Natural killer cell (primary cell): ENCODE measurements around the gene CNOT3. TPM values are rescaled to one million over a fixed set of nuclear protein-coding genes. Genes with fewer than 3 reads are reported as not detected.

Experiments used
- ATAC-seq, 3 donors: fragments of 150-1000 bp in 2 of 3; fragments of 200-7000 bp in 1 of 3; cut with Tn5 transposase; 1 replicate in 1 of 3; 2 replicates in 2 of 3; pipeline ENCODE4 v1.10.0; 2021; ENCODE audit warnings: mild to moderate bottlenecking in 2 of 3, moderate library complexity in 2 of 3
- DNase-seq, 2 donors: peaks; one replicate each; pipeline versions ENCODE4 v3.0.0 to v3.0.0-alpha.2; 2013 to 2021; ENCODE audit warnings: mixed read lengths in 1 of 2
- H3K27ac ChIP-seq: one replicate; pipeline ENCODE4 v1.5.1; 2013; ENCODE audit warnings: mild to moderate bottlenecking, low read length
- H3K27me3 ChIP-seq: one replicate; pipeline ENCODE4 v1.6.1; 2013; ENCODE audit warnings: low read length; ENCODE audit not compliant: control insufficient read depth, insufficient read depth
- H3K36me3 ChIP-seq: one replicate; pipeline ENCODE4 v1.6.1; 2013; ENCODE audit warnings: low read length; ENCODE audit not compliant: control insufficient read depth, insufficient read depth
- H3K4me1 ChIP-seq: one replicate; pipeline ENCODE4 v1.6.1; 2013; ENCODE audit warnings: low read length; ENCODE audit not compliant: control insufficient read depth, insufficient read depth
- H3K4me3 ChIP-seq: one replicate; pipeline ENCODE4 v1.5.1; 2013; ENCODE audit warnings: low read length
- H3K9me3 ChIP-seq: one replicate; pipeline ENCODE4 v1.6.1; 2013; ENCODE audit warnings: low read length; ENCODE audit not compliant: control insufficient read depth, insufficient read depth
- H3K27ac Mint-ChIP-seq, 2 donors: one replicate each; pipeline ENCODE4 v1.8.0; 2022; ENCODE audit warnings: mild to moderate bottlenecking in 2 of 2, mixed read lengths in 2 of 2, moderate library complexity in 1 of 2
- H3K27me3 Mint-ChIP-seq, 2 donors: one replicate each; pipeline ENCODE4 v1.8.0; 2022; ENCODE audit warnings: low read depth in 2 of 2, mixed read lengths in 2 of 2
- H3K36me3 Mint-ChIP-seq: one replicate; pipeline ENCODE4 v1.8.0; 2022; ENCODE audit warnings: mixed read lengths
- H3K4me1 Mint-ChIP-seq, 2 donors: one replicate each; pipeline ENCODE4 v1.8.0; 2022; ENCODE audit warnings: mixed read lengths in 2 of 2
- H3K4me3 Mint-ChIP-seq: one replicate; pipeline ENCODE4 v1.8.0; 2022; ENCODE audit warnings: mild to moderate bottlenecking, moderate library complexity, mixed read lengths
- H3K9me3 Mint-ChIP-seq, 2 donors: one replicate each; pipeline ENCODE4 v1.8.0; 2022; ENCODE audit warnings: mixed read lengths in 2 of 2
- WGBS: methylation state at CpG from one replicate; pipeline ENCODE4 v1.1.7; 2013; ENCODE audit warnings: missing lambda C conversion rate; ENCODE audit not compliant: insufficient coverage; 5-methylcytosine and 5-hydroxymethylcytosine counted together
- intact Hi-C: fragments of 100-400 bp; cut with micrococcal nuclease; formaldehyde crosslinking; loops from one replicate; pipeline ENCODE4 v1.14.2; 2022
- total RNA-seq, 4 donors: library from RNA; stranded (reverse); fragments of 120-200 nt in 1 of 4; gene quantifications; one replicate each; pipeline versions ENCODE4 v1.2.3 to v1.2.4, GENCODE V29; 2013 to 2022
- TF ChIP-seq, protein P1 (sequence below): fragments of 200-600 bp; IDR thresholded peaks from one replicate; pipeline ENCODE4 v1.8.0; 2022; ENCODE audit warnings: antibody characterized with exemption

Gene CNOT3
- total RNA-seq, 3 donors from 2014 or later (not counting 1 experiment from before 2014, with no cell fraction given), result 46.3 to 73.9 (median 51.7) TPM

DNA sequence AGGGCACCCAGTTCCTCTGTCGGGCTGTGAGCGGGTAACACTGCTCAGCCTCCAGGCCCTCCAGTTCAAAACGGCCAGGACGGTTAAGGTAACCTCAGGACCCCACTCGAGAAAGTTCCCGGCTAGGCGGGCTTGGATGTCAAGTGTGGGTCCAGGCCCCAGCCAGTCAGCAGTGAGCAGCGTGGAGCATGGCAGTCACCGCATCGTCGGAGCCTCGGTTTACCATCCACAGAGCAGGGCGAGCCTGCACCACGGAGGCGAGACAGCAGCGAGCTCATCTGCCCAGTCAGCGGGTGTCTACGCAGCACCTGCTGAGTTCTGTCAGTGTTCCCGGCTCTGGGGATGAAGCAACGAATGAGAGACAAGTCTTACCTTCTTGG, 8.0 kb upstream of the CNOT3 start:
- H3K27ac Mint-ChIP-seq, result no peak overlapping the region
- H3K9me3 ChIP-seq, result peaks cover 3% of the 10 kb centered on the region
- TF ChIP-seq, protein P1, sequence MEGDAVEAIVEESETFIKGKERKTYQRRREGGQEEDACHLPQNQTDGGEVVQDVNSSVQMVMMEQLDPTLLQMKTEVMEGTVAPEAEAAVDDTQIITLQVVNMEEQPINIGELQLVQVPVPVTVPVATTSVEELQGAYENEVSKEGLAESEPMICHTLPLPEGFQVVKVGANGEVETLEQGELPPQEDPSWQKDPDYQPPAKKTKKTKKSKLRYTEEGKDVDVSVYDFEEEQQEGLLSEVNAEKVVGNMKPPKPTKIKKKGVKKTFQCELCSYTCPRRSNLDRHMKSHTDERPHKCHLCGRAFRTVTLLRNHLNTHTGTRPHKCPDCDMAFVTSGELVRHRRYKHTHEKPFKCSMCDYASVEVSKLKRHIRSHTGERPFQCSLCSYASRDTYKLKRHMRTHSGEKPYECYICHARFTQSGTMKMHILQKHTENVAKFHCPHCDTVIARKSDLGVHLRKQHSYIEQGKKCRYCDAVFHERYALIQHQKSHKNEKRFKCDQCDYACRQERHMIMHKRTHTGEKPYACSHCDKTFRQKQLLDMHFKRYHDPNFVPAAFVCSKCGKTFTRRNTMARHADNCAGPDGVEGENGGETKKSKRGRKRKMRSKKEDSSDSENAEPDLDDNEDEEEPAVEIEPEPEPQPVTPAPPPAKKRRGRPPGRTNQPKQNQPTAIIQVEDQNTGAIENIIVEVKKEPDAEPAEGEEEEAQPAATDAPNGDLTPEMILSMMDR, result no peak
- peaks cover 4% of the 10 kb centered on the region for H3K4me1 ChIP-seq
- H3K9me3 Mint-ChIP-seq, result no peaks in the 10 kb centered on the region
- no peak overlapping the region for H3K4me3 Mint-ChIP-seq
- H3K36me3 Mint-ChIP-seq, result no peaks in the 10 kb centered on the region
- intact Hi-C loops, result no loop called here
- H3K36me3 ChIP-seq, result peaks cover 52% of the 10 kb centered on the region
- H3K4me1 Mint-ChIP-seq, result peaks cover 5% of the 10 kb centered on the region in 2 donors
- no peak overlapping the region for H3K27ac ChIP-seq
- DNase-seq, result no peak
- WGBS, result 97% methylated on average over 20 of the region's 20 CpGs
- H3K27me3 Mint-ChIP-seq, result no peaks in the 10 kb centered on the region
- H3K4me3 ChIP-seq, result no peak overlapping the region
- ATAC-seq, result no peak
- no peaks in the 10 kb centered on the region for H3K27me3 ChIP-seq

DNA sequence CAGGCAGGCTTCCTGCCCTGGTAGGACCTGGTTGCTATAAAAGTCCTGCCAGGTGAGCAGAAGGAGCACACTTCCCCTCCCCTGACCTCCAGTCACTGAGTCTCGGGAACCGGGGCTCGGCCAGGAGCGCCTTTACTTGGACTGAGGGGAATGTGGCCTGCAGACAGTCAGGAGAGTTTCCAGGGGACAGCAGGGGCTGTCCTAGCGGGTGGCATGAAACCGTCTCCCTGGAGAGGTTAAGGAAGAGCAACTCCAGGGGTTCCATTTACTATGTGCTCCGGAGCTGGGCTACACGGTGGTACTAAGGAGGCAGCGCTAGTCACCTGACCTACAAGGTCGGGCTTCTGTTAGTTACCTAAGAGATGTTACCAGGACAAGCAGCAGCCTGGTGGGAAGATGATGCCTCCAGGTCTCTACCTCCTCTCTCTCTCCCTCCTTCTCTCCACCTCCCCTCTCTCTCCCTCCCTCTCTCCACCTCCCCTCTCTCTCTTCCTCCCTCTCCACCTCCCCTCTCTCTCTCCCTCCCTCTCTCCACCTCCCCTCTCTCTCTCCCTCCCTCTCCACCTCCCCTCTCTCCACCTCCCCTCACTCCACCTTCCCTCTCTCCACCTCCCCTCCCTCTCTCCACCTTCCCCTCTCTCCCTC, 4.1 kb upstream of the CNOT3 start:
- ATAC-seq, result no peak
- H3K4me3 Mint-ChIP-seq, result peak overlapping the region; percentile 21
- no peak overlapping the region for H3K4me3 ChIP-seq
- H3K4me1 ChIP-seq, result peaks cover 18% of the 10 kb centered on the region
- no peaks in the 10 kb centered on the region for H3K36me3 Mint-ChIP-seq
- peaks cover 16 to 24% of the 10 kb centered on the region in 2 donors for H3K4me1 Mint-ChIP-seq
- DNase-seq, result peak in 1 of 2 donors; percentile 78
- no peaks in the 10 kb centered on the region for H3K9me3 Mint-ChIP-seq
- H3K27ac ChIP-seq, result no peak overlapping the region
- TF ChIP-seq, protein P1, result no peak
- peaks cover 24% of the 10 kb centered on the region for H3K36me3 ChIP-seq
- H3K27me3 Mint-ChIP-seq, result no peaks in the 10 kb centered on the region
- intact Hi-C loops, result no loop called here
- H3K27ac Mint-ChIP-seq, result peak overlapping the region; percentile 21 to 78
- peaks cover 3% of the 10 kb centered on the region for H3K9me3 ChIP-seq
- WGBS, result 86% methylated on average over 10 of the region's 10 CpGs
- no peaks in the 10 kb centered on the region for H3K27me3 ChIP-seq

DNA sequence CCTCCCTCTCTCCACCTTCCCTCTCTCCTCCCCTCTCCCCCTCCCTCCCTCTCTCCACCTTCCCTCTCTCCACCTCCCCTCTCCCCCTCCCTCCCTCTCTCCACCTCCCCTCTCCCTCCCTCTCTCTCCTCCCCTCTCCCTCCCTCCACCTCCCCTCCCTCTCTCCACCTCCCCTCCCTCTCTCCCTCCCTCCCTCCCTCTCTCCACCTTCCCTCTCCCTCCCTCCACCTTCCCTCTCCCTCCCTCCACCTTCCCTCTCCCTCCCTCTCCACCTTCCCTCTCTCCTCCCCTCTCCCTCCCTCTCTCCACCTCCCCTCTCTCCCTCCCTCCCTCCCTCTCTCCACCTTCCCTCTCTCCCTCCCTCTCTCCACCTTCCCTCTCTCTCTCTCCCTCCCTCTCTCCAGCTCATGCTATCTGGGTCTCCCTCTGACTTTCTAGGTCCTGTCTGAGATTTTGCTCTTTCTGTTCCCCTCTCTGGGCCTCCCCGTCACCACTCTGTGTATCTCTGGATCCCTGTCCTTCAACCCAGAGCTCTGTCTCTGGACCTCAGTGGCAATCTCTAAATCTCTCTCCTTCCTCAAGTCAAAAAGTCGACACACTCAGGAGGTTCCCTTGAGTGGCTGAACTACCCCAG, 3.5 kb upstream of the CNOT3 start:
- H3K4me1 Mint-ChIP-seq, result peaks cover 22 to 30% of the 10 kb centered on the region in 2 donors
- H3K27ac Mint-ChIP-seq, result peak overlapping the region; percentile 71 to 78
- TF ChIP-seq, protein P1, result no peak
- no peaks in the 10 kb centered on the region for H3K36me3 Mint-ChIP-seq
- ATAC-seq (no peak), DNase-seq (no peak)
- Histone ChIP-seq H3K27me3 (no peaks in the 10 kb centered on the region), H3K36me3 (peaks cover 18% of the 10 kb centered on the region), H3K4me1 (peaks cover 24% of the 10 kb centered on the region), H3K4me3 (no peak overlapping the region), H3K27ac (no peak overlapping the region), H3K9me3 (peaks cover 3% of the 10 kb centered on the region)
- H3K27me3 Mint-ChIP-seq, result no peaks in the 10 kb centered on the region
- intact Hi-C loops, result no loop called here
- WGBS, result 75% methylated on average over 2 of the region's 2 CpGs
- no peaks in the 10 kb centered on the region for H3K9me3 Mint-ChIP-seq
- H3K4me3 Mint-ChIP-seq, result no peak overlapping the region
